GM11168 (cell line): ENCODE results near the gene LTBP2.

Source experiments
- in situ Hi-C: fragments of 300-500 bp; cut with MboI; formaldehyde crosslinking; loops from one replicate; pipeline ENCODE4 v1.12.0; 2022; ENCODE audit warnings: low sequenced_read_pairs; ENCODE audit not compliant: unreplicated experiment

LTBP2 gene

DNA sequence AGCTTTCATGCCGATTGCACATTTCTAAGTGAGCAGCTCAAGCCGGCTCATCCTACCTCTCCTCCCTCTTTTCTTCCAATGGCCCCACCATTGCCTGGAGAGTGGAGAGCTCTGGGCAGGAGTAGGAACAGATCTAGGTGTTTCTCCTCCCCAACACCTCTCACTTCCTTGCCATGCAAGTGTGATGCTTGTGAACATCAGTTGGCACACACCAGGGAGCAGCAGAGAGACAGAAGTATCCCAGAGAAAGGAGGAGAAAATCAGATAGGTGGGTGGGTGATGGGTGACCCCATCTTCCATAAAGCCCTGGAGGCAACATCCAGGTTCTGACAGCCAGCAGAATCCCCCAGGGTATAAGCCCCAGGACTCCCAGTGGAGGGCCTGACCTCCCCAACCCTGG, 146.7 kb downstream of the LTBP2 start:
- in situ Hi-C loops: no loop called here

DNA sequence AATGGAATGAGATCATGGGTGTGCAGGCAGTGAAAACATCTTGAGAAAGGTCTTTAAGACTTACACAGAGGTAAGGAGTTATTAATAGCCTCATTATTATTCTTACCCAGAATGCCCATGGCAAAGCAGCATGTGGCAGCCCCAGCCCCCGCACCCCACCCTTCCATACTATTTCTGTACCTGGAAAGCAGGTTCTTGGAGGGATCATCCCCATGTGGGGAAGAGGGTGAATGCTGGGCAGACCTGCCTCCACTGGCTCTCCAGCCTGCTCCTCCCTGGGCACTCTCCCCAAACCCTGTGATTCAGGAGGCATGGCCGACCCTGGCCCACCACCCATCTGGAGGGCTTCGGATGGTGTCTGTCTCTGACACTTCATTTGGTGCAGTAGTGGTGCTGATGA, 147.3 kb downstream of the LTBP2 start:
- in situ Hi-C loops: no loop called here

DNA sequence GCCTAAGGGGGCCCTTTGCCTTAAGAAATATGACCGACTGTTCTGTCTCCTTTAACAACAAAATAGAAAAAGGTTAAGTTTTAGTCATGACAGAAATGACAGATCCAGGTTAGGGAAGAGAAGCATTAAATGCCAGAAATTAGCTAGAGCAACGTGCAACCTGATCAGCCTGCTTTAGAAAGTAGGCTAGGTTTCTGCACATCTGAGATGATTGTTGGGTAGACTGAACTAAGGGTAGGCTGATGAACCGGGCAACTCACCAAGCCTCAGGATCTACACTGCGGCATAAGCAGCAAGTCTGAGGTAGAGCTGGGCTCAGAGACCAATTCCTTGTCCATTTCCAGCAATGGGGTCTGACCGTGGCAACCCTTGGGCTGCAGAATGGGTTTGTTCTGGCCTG, 148.3 kb downstream of the LTBP2 start:
- in situ Hi-C loops: no loop called here

DNA sequence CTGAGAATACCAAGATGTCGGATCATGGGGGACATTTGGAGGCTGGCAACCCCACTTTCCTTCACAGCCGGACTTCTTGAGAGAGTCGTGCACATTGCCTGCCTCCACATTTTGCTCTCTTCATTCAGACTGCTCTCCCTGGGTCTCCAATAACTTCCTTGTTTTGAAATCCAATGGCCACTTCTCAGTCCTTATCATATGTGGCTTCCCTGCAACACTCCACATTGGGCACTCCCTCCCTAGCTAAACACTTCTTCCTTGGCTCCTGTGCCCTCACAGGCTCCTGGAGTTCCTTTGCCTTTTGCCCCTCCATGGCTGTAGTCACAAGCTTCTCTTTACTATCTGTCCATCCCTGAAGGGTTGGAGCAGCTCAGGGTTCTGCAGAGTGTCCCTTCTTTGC, 149.0 kb downstream of the LTBP2 start:
- in situ Hi-C loops: no loop called here

DNA sequence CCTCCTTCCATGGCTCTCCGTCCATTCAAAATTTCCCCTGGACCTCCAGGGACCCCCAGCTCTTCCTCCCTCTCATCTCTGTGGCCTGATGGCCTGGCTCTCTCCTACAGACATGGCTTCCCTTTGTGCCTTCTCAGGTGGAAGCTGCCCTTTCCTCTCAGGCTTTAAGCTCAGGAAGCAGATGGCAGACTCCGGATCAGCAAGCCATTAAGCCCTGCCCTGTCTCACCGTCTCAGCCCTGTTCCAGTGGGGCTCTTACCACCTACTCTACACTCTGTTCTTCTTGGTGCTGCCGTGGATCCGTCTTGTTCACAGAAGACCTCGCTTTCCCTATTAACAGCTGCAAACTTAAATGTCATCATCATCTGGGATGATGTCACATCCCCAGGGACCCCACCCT, 152.1 kb downstream of the LTBP2 start:
- in situ Hi-C loops: no loop called here

DNA sequence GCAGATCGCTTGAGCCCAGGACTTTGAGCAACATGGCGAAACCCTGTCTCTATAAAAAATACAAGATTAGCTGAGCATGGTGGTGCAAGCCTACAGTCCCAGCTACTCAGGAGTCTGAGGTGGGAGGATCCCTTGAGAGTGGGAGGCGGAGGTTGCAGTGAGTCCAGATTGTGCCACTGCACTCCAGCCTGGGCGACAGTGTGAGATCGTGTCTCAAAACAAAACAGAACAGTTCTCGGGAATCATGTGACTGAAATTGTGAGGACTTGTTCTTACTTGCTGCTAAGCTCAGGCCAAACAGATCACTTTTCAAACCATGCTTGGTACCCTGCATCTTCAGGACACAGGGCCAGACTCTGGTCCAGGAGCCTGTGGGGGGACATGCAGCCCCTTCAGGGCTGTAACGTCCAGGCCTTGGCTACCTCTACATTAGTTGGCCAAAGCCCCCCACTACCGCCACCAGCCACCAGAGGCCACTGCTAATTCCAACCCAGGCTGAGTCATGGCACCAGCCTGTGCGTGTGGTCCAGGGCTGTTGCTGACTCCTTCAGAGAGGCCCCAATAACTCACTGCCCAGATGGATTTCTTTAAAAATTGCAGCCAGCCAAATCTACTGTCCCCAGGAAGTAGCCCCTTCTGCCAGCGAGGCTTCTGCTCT, 152.6 kb downstream of the LTBP2 start:
- in situ Hi-C loops: no loop called here

DNA sequence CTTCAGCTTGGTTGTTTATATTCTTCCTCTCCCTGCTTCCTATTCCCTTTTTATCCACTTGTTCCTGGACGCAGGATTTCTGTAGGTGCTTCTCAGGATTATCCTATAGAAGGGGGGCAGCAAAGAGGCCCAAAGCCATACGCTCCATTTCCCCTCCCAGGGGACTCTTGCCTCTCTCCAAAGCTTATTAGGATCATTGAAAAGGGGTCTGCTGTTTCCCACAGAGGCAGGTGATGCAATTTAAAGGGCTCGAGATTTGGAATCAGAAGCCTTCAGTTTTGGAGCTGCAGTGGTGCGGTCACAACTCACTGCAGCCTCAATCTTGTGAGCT, 154.5 kb downstream of the LTBP2 start:
- in situ Hi-C loops: no loop called here

DNA sequence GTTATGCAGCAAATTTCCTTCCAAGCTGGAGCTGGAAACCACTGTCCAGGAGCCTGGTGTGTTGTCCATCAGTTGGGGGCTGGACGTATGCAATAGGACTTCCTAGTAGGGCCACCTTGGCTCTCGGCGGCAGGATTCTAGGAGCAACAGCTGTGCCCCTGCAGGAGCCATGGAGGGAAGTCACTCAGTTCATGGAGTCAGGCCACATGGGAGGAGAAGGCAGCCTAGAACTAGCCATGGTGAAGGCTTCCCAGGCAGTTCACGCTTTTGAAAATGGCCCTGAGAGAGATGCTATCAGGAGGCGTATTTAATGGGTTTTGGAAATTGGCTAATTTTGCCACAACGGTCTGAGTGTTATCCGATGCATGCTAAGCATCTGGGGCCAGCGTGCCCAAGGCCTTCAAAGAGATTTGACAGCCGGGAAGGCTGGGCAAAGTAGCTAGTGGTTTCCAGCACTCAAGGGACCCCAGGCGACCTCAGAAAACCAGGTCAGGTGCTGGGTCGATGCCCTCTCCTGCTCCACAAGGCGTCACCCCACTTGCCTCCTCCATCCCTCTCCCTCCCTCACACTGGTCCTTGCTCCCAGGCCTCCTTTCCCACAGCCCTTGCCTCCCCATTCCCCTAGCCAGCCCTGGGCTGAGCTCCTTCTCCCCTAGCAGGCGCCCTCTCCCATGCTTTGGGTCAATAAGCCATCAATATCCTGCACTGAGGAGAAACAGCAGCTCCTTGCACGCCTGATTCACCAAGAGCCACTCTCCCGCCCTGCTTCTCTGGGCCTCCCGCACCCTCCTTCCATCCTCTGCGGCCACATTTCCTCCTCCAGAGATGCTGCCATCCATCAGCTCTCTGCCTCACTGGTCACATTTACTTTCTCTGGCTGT, 155.1 kb downstream of the LTBP2 start:
- in situ Hi-C loops: no loop called here

DNA sequence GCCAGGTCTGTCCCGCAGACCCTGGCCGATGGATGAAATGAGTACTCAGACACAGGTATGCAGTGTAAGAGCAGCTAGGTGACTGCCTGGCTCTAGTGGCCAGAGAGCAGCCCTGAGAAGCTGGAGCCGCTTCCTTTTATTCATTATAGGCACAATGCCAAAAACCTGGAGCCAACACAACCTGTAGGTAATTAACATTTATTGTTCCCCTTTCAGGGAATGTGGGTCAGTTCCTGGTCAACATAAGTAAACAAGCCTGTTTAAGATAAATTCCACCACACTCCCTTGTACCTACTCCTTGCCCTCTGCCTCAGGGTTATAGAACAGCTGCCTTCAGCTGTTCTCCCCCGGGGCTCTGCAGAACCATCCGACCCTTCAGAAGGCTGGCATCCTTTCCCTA, 157.6 kb downstream of the LTBP2 start:
- in situ Hi-C loops: loop anchor here (5.0 kb wide), 1 partner anchor 52 kb away; no protein-coding TSS in a partner anchor
